BJ (cell line): ENCODE measurements around the gene TRIM67. TPM values are rescaled to one million over a fixed set of nuclear protein-coding genes. Genes with fewer than 3 reads are reported as not detected.

Experiments used
- CTCF ChIA-PET: fragments of 350-600 bp; formaldehyde crosslinking; extraction: SDS; loops from one replicate; lab custom pipeline; 2021; ENCODE audit warnings: antibody characterized with exemption, inconsistent platforms; lab: Yijun Ruan, JAX
- POLR2A ChIA-PET: fragments of 300-600 bp; sonication (Branson Sonifier 250); formaldehyde crosslinking; extraction: SDS; loops from one replicate; lab custom pipeline; 2021; ENCODE audit warnings: antibody characterized with exemption; lab: Charles Lee
- DNase-seq: peaks from one replicate; pipeline ENCODE4 v3.0.0-alpha.2; 2011; ENCODE audit warnings: low read depth
- H3K27me3 ChIP-seq: 2 replicates; pipeline ENCODE4 v1.6.0; 2011; ENCODE audit warnings: low read length; ENCODE audit not compliant: control insufficient read depth, insufficient read depth
- H3K36me3 ChIP-seq: 2 replicates; pipeline ENCODE4 v1.5.1; 2011; ENCODE audit warnings: low read length; ENCODE audit not compliant: control insufficient read depth, insufficient read depth
- H3K4me3 ChIP-seq: 2 replicates; pipeline ENCODE4 v1.5.1; 2011; ENCODE audit warnings: low read depth, mild to moderate bottlenecking, control low read depth, low read length
- polyA plus RNA-seq: library from polyadenylated mRNA; depleted of rRNA; stranded (reverse); fragments of >200 nt; gene quantifications from 2 replicates; pipeline ENCODE4 v1.2.3, GENCODE V29; 2011
- TF ChIP-seq, protein P1 (sequence below): IDR thresholded peaks from 2 replicates; pipeline ENCODE4 v1.5.1; 2011; ENCODE audit warnings: low read depth, mild to moderate bottlenecking, control low read depth, inconsistent platforms, low read length, moderate library complexity; ENCODE audit not compliant: insufficient read depth

Gene TRIM67
- polyA plus RNA-seq, 1 experiment = 0.02 TPM

GRCh38 chr1:231171623-231172197 is 9.9 kb downstream of the TRIM67 start:
- peaks cover 2% of the 10 kb centered on the region for H3K27me3 ChIP-seq
- ChIA-PET CTCF (interaction anchor here (1.4 kb wide), 1 partner anchor 374 kb away, joined by 3 read pairs; no protein-coding TSS in a partner anchor), POLR2A (no interaction called here)
- no peaks in the 10 kb centered on the region for H3K36me3 ChIP-seq
- TF ChIP-seq, protein P1, sequence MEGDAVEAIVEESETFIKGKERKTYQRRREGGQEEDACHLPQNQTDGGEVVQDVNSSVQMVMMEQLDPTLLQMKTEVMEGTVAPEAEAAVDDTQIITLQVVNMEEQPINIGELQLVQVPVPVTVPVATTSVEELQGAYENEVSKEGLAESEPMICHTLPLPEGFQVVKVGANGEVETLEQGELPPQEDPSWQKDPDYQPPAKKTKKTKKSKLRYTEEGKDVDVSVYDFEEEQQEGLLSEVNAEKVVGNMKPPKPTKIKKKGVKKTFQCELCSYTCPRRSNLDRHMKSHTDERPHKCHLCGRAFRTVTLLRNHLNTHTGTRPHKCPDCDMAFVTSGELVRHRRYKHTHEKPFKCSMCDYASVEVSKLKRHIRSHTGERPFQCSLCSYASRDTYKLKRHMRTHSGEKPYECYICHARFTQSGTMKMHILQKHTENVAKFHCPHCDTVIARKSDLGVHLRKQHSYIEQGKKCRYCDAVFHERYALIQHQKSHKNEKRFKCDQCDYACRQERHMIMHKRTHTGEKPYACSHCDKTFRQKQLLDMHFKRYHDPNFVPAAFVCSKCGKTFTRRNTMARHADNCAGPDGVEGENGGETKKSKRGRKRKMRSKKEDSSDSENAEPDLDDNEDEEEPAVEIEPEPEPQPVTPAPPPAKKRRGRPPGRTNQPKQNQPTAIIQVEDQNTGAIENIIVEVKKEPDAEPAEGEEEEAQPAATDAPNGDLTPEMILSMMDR = no peak
- DNase-seq = no peak
- H3K4me3 ChIP-seq = no peak overlapping the region

GRCh38 chr1:231172411-231172810 is 10.6 kb downstream of the TRIM67 start:
- DNase-seq = no peak
- Histone ChIP-seq H3K36me3 (no peaks in the 10 kb centered on the region), H3K4me3 (no peak overlapping the region), H3K27me3 (peaks cover 2% of the 10 kb centered on the region)
- CTCF ChIA-PET = interaction anchor here (2.1 kb wide), 1 partner anchor 10 kb away, joined by 5 read pairs; no protein-coding TSS in a partner anchor
- TF ChIP-seq, protein P1 = no peak
- POLR2A ChIA-PET = no interaction called here

GRCh38 chr1:231176421-231176820 is 14.6 kb downstream of the TRIM67 start:
- TF ChIP-seq, protein P1 = no peak
- DNase-seq = no peak
- Histone ChIP-seq H3K4me3 (no peak overlapping the region), H3K36me3 (no peaks in the 10 kb centered on the region), H3K27me3 (peaks cover 2% of the 10 kb centered on the region)
- ChIA-PET CTCF (interaction anchor here (1.0 kb wide), 1 partner anchor 18 kb away, joined by 3 read pairs; no protein-coding TSS in a partner anchor), POLR2A (no interaction called here)

DNA sequence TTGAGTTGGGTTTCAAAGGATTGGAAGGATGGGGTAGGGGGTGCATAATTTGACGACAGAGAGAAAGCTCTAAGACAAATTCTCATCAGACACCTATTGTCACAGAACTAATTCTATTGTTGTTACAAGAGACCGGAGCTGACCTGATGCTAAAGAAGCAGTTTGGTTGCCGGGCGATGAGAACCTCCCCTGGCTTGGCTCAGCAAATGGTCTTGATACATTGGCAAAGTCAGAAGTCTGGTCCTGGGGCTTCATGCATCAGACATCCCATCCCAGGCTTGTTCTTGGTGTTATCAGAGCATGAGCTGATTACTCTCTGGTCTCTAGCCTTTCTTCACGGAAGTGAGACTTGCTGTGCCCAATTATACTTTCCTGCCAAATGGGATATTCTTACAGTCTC is 15.4 kb downstream of the TRIM67 start:
- no peak for DNase-seq
- Histone ChIP-seq H3K36me3 (no peaks in the 10 kb centered on the region), H3K27me3 (peaks cover 2% of the 10 kb centered on the region), H3K4me3 (no peak overlapping the region)
- ChIA-PET CTCF (interaction anchor here (1.0 kb wide), 1 partner anchor 259 kb away, joined by 3 read pairs; no protein-coding TSS in a partner anchor), POLR2A (no interaction called here)
- TF ChIP-seq, protein P1 = no peak

DNA sequence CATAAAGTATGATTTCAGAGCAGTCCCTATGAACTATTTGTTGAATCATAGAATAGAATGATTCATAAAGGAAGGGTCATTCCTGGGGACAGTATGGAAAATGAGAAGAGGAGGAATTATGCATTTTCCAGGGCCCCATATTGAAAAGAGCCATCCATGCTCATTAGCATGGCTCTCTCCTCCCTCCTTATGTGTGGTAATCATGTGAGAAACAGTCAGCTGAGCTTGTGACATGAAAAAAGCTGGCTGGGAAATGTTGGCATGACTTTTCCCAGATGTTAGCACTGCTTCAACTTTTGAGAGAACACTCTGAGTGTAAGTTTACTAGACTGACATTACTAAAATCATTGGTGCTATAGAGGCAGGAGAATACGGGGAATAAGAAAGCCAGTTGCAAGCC is 16.1 kb downstream of the TRIM67 start:
- DNase-seq = no peak
- CTCF ChIA-PET = interaction anchor here (1.0 kb wide), 1 partner anchor 260 kb away, joined by 3 read pairs; no protein-coding TSS in a partner anchor
- peaks cover 2% of the 10 kb centered on the region for H3K27me3 ChIP-seq
- POLR2A ChIA-PET = no interaction called here
- no peaks in the 10 kb centered on the region for H3K36me3 ChIP-seq
- H3K4me3 ChIP-seq = no peak overlapping the region
- TF ChIP-seq, protein P1 = no peak
